8988T (cell line): ENCODE data around the gene TMEM269.

Source experiments
- DNase-seq: peaks from one replicate; pipeline ENCODE4 v3.0.0; 2011

TMEM269 gene

DNA sequence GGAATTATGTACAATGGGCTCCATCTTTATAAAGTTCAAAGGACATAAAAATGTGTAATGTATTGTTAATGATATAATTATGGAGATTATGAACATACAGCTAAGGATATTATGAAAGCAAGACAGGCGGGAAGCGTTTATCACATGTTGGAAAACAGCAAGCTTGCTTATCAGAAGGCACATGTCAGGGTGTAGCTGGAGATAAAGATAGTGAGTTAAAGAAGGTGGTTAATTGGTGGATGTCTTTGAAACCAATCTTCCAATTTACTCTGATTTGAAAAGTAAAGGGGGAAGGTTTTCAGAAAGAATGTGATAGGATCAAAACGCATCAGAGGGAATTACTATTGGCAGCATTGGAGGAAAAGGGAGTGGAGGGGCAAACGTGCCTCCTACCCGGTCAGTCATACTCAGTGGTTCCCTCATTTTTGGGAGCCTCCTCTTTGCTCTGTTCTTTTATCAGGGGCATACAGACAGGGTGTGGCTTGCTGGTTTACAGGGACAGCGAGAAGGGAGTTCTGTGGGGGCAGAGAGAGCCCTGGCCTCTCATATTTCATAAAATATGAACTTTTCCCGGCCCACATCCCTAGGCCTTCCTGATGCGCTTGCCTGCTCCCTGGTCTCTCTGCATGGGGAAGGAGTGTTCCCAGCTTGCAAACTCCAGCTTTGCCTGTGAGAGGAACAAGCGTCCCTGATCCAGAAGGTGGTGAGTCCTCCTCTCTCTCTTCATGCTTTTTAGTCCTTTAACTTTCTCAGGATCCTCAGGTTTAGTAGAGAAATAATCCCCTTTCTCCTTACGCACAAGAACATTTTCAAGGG, 40.5 kb downstream of the TMEM269 start:
- DNase-seq, result no peak

DNA sequence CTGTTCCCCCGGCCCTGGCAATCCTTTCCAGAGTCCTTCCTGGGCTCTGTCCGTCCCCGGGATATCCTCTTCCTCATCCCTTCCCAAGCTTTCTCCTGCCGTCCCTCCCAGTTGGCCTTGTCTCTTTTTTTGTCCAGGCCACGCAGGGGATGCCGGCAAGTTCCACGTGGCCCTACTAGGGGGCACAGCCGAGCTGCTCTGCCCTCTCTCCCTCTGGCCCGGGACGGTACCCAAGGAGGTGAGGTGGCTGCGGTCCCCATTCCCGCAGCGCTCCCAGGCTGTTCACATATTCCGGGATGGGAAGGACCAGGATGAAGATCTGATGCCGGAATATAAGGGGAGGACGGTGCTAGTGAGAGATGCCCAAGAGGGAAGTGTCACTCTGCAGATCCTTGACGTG, 45.8 kb downstream of the TMEM269 start:
- no peak for DNase-seq

DNA sequence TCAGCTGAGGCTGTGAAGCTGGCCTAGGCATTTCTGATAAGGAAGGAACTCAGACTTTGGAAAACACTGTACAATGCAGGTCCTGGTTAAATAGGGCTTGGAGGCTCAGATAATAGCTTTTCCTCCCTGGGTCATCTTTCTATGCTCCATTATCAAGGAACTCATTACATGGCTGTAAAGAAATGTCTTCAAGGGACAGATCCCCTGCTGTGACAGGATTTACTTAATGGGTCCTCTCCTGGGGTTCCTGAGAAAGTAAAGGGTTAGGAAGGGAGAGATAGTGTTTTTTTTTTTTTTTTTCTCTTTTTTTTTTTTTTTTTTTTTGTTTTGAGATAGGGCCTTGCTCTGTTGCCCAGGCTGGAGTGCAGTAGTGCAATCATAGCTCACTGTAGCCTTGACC, 46.5 kb downstream of the TMEM269 start:
- DNase-seq, result no peak

GRCh38 chr1:42832641-42833240, 48.0 kb downstream of the TMEM269 start:
- DNase-seq, result no peak

DNA sequence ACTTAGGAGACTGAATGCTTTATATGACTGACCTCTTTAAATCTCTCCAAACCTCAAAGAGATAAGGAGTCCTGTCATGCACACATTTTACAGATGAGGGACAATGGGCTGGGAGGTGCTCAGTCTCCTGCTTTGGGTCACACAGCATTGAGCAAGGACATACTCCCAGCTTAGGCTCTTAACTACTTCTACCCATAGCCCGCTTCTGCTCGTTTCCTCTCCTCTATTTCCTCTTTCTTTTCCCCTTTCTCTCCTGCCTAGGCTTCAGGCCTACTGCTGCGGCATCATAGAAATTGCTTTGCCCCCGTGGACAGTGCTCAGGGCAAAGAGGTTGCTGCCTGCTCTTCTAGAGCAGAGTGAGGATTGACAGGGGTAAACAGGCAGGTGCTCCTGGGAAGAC, 49.2 kb downstream of the TMEM269 start:
- no peak for DNase-seq

DNA sequence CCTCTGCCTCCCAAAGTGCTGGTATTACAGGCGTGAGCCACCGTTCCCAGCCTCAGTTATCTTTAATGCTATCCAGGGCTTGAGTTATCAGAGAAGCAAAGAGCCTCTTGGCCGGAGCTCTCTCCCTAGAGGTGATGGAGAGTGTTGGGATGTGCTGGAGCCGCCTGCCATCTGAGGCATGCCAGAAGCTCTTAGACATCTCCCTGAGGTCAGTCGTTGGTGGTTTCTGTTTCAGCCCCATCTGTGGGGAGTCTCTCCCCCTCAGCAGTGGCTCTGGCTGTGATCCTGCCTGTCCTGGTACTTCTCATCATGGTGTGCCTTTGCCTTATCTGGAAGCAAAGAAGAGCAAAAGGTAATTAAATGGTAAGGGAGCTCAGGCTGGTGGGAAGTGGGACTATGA, 50.0 kb downstream of the TMEM269 start:
- DNase-seq, result no peak

DNA sequence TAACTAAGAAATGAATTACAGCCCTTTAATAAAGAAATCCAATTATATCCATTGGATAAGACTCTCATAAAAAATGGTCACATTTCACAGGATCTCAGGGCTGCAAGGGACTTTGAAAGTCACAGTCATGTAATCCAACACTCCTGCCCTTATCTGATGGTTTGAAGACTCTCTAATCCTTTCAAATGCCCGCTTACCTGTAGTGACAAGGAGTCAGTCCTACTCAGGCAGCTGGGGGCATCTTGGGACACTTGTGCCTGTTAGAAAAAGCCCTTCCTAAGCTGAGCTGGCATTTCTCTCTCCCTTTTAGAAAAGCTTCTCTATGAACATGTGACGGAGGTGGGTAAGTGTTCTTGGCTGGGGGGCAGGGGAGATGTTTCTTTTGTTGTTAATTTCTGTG, 50.6 kb downstream of the TMEM269 start:
- DNase-seq, result no peak

DNA sequence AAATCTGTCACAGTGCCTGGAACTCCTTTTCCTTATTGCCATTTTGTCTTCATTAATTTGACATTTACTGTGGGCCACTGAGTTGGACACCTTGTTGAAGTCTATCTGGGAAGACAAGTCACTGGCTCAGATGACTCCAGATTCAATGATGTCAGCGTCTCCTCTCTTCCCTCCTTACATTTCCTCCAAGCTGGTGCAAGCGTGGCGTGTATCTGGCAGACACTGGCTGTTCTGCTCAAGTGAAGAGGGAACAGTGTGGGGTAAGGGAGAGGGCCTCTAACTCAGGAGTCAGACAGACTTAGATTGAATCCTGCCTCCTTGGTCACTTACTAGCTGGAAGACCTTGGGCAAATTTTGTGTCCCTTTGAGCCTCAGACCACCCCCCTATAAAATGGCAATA, 52.9 kb downstream of the TMEM269 start:
- no peak for DNase-seq

GRCh38 chr1:42838482-42839190, 53.8 kb downstream of the TMEM269 start:
- no peak for DNase-seq

GRCh38 chr1:42841010-42841409, 56.2 kb downstream of the TMEM269 start:
- no peak for DNase-seq

- no peak for DNase-seq
Observed at GRCh38 chr1:42841440-42842147, 56.8 kb downstream of the TMEM269 start.

DNA sequence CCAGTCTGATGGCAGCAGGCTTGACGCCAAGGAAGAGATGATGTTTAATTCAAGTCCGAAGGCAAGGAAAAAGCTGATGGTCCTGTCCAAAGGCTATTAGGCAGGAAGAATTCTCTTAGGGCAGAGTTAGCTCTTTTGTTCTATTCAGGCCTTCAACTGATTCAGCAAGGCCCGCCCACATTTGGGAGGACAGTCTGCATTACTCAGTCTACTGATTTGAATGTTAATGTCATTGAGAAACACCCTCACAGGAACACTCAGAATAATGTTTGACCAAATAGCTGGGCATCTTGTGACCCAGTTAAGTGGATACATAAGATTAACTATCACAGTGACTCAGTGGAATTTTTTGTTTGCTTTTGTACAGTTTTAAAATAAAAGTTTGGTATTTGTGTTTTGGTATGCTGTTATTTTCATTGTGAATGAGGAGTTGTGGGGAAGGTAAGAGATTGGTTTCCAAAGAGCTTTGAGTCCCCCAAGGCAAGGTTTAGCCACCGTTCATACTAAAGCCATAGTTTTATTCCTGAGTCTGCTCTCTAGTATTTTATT, 59.9 kb downstream of the TMEM269 start:
- no peak for DNase-seq

GRCh38 chr1:42845193-42845592, 60.4 kb downstream of the TMEM269 start:
- DNase-seq, result no peak

GRCh38 chr1:42845866-42846256, 61.1 kb downstream of the TMEM269 start:
- DNase-seq, result no peak

- DNase-seq, result peak; percentile 58
Observed at GRCh38 chr1:42846257-42847110, 61.7 kb downstream of the TMEM269 start, which contains the start of gene ZNF691. ZNF691 (plus strand) TSS chr1:42846613; CDS start chr1:42849659, 3,046 bp downstream.

DNA sequence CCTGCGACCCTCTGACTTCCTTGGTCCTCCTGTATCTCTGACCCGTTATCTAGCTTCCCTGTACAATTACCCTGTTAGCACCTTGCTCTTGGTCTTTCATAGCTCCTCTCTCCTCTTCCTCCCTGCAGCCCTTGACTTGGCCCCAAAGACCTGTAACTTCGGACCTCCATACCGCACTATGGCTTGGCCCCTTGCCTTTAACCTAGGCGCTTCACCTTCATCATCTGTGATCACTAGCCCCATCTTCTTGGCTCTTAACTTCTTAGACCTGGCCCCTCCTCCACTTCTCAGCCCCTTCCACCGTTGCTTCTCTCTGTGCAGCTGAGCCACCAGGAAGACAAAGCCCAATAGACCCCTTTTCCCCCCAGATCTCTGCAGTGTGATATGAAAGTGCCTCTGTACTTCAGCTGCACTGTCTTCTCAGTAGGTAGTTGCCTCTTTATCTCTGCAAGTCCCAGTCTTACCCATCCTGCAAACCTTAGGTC, 62.4 kb downstream of the TMEM269 start:
- DNase-seq, result no peak

GRCh38 chr1:42847721-42848460, 63.1 kb downstream of the TMEM269 start:
- DNase-seq, result no peak

- DNase-seq, result no peak
Observed at GRCh38 chr1:42848823-42849537, 64.2 kb downstream of the TMEM269 start.

DNA sequence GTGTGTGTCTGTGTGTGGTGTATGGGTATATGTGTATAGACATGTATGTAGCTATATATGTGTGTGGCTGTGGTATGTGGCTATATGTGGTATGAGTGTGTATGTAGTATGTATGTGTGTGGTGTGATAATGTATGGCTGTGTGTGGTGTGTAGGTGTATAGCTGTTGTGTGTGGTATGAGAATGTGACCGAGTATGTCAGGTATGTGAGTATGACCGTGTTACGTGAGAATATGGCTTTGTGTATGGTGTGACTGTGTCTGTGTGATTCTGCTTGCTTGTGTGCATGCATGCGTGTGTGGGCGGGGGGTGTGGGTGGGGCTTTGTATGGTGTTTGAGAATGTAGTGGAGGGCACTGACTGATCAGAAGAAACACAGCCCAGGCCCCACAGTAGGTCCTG, 65.2 kb downstream of the TMEM269 start:
- DNase-seq, result no peak
